Measurements from ENCODE around the gene PSTPIP1. TPM values are rescaled to one million over a fixed set of nuclear protein-coding genes. Genes with fewer than 3 reads are reported as not detected.

The PSTPIP1 gene
- total and polyA plus RNA-seq, 2 of the 13 experiments (the other 11 are each of a cell fraction or from before 2014, with no cell fraction given) = 4.4 to 8.7 TPM

GRCh38 chr15:77058468-77058867, 63.5 kb downstream of the PSTPIP1 start:
- no peaks in the 10 kb centered on the region for H3K27me3 ChIP-seq (ENCODE audit: control insufficient read depth in 1 of 2, insufficient read depth in 2 of 2, low read length in 2 of 2)
- no peak overlapping the region for H3K4me3 ChIP-seq (replicated peaks in 1 of 3; ENCODE audit: insufficient read depth in 1 of 3, low read depth in 2 of 3, low read length in 3 of 3)
- no peak overlapping the region for H2AFZ ChIP-seq (ENCODE audit: low read length)
- FAIRE-seq = no peak
- in situ Hi-C loops (cut with HindIII; ENCODE audit: extremely low pct_ligation_motif_present, low pct_unique_long_range_greater_than_20kb) (no loop called here), intact Hi-C loops (cut with micrococcal nuclease; ENCODE audit: unreplicated experiment) (no loop called here)
- peaks cover 10% of the 10 kb centered on the region for H3K79me2 ChIP-seq (ENCODE audit: insufficient read depth, low read length)
- peaks cover 23% of the 10 kb centered on the region for H3K4me1 ChIP-seq (ENCODE audit: insufficient read depth, low read length)
- DNase-seq (ENCODE audit: low spot score) = no peak
- H3K9ac ChIP-seq (ENCODE audit: insufficient read depth, low read depth, low read length) = no peak overlapping the region
- H3K36me3 ChIP-seq (replicated peaks in 1 of 2; ENCODE audit: control insufficient read depth in 1 of 2, insufficient read depth in 2 of 2, low read length in 2 of 2) = 0 out of 5 replicates have a peak, but pooled peaks cover 1 to 8% of the 10 kb centered on the region in 2 experiments
- H3K4me2 ChIP-seq (ENCODE audit: low read depth, low read length) = no peak overlapping the region
- WGBS (ENCODE audit: low lambda C conversion rate) = 92% methylated on average over 4 of the region's 4 CpGs
- ATAC-seq = no peak
- no peaks in the 10 kb centered on the region for H3K9me3 ChIP-seq (ENCODE audit: low read length)
- H4K20me1 ChIP-seq (ENCODE audit: insufficient read depth, low read length) = peaks cover 17% of the 10 kb centered on the region
- CTCF ChIA-PET (ENCODE audit: low intra/inter-chr PET ratio, low total read pairs) = no interaction called here
- POLR2A ChIA-PET = interaction anchor here (0.7 kb wide), 1 partner anchor 13 kb away, joined by 4 read pairs; the partner anchor contains the start of gene TSPAN3
- H3K27ac ChIP-seq (ENCODE audit: extremely low read length, insufficient read depth, low read length) = no peak overlapping the region
- no TSS peak for BruUV-seq (replicated peaks)
- TF ChIP-seq MAFG (CRISPR knock-in tag; IDR thresholded peaks at IDR 0.05) = no peak
- TF ChIP-seq TMF1 (CRISPR knock-in tag; IDR thresholded peaks at IDR 0.05; ENCODE audit: low read depth) = no peak
- TF ChIP-seq REL (CRISPR knock-in tag; conservative IDR thresholded peaks at IDR 0.05) = no peak
- TF ChIP-seq LCORL (IDR thresholded peaks at IDR 0.05) = no peak
- TF ChIP-seq LCORL (CRISPR knock-in tag; IDR thresholded peaks at IDR 0.05) = no peak
- TF ChIP-seq ZBTB7A (CRISPR knock-in tag; IDR thresholded peaks at IDR 0.05) = no peak
- TF ChIP-seq RNF2 (conservative IDR thresholded peaks at IDR 0.05; ENCODE audit: low read depth) = no peak
- no peak for TF ChIP-seq ZNF17 (CRISPR knock-in tag; IDR thresholded peaks at IDR 0.05)
- no peak for TF ChIP-seq ZNF281 (CRISPR knock-in tag; IDR thresholded peaks at IDR 0.05; ENCODE audit: borderline replicate concordance)
- TF ChIP-seq ZNF318 (CRISPR knock-in tag; IDR thresholded peaks at IDR 0.05) = no peak
- no peak for TF ChIP-seq ZSCAN25 (CRISPR knock-in tag; IDR thresholded peaks at IDR 0.05)
- no peak for TF ChIP-seq FOXP1 (IDR thresholded peaks at IDR 0.05)
- TF ChIP-seq FOXP1 (CRISPR knock-in tag; IDR thresholded peaks at IDR 0.05) = no peak
- TF ChIP-seq BRF2 (CRISPR knock-in tag; IDR thresholded peaks at IDR 0.05) = no peak
- no peak for TF ChIP-seq KDM3A (CRISPR knock-in tag; IDR thresholded peaks at IDR 0.05; ENCODE audit: low read depth)

Data from HepG2 (cell line).